Gastroesophageal sphincter (tissue), 3 donors: ENCODE data around the gene AP1S2.

ENCODE experiments used
- CTCF ChIP-seq, 4 experiments: fragments of 200-600 bp in 2 of 4; fragments of 450-650 bp in 2 of 4; sonication (generic) in 1 of 4; IDR thresholded peaks; one replicate each; pipeline ENCODE4 v1.5.1; 2017 to 2019; ENCODE audit warnings: antibody characterized with exemption in 4 of 4, mild to moderate bottlenecking in 2 of 4, moderate library complexity in 2 of 4
- EP300 ChIP-seq: sonication (generic); formaldehyde crosslinking; IDR thresholded peaks from one replicate; pipeline ENCODE4 v1.6.1; 2017; ENCODE audit warnings: antibody characterized with exemption, mild to moderate bottlenecking
- POLR2A ChIP-seq, 2 donors: fragments of 450-650 bp; IDR thresholded peaks; one replicate each; pipeline ENCODE4 v1.6.1; 2017; ENCODE audit warnings: antibody characterized with exemption in 2 of 2, mild to moderate bottlenecking in 2 of 2, moderate library complexity in 1 of 2
- POLR2AphosphoS5 ChIP-seq: sonication (generic); formaldehyde crosslinking; IDR thresholded peaks from one replicate; pipeline ENCODE4 v1.6.1; 2017; ENCODE audit warnings: antibody characterized with exemption

- no peak for TF ChIP-seq CTCF (IDR thresholded peaks at IDR 0.05)
- TF ChIP-seq POLR2AphosphoS5 = no peak
- no peak for TF ChIP-seq POLR2A (IDR thresholded peaks at IDR 0.05)
- TF ChIP-seq EP300 = no peak
These were observed 28.3 kb upstream of the AP1S2 start for GRCh38 chrX:15882704-15883539.
